ENCODE measurements around the gene MSI2.

MSI2 gene

DNA sequence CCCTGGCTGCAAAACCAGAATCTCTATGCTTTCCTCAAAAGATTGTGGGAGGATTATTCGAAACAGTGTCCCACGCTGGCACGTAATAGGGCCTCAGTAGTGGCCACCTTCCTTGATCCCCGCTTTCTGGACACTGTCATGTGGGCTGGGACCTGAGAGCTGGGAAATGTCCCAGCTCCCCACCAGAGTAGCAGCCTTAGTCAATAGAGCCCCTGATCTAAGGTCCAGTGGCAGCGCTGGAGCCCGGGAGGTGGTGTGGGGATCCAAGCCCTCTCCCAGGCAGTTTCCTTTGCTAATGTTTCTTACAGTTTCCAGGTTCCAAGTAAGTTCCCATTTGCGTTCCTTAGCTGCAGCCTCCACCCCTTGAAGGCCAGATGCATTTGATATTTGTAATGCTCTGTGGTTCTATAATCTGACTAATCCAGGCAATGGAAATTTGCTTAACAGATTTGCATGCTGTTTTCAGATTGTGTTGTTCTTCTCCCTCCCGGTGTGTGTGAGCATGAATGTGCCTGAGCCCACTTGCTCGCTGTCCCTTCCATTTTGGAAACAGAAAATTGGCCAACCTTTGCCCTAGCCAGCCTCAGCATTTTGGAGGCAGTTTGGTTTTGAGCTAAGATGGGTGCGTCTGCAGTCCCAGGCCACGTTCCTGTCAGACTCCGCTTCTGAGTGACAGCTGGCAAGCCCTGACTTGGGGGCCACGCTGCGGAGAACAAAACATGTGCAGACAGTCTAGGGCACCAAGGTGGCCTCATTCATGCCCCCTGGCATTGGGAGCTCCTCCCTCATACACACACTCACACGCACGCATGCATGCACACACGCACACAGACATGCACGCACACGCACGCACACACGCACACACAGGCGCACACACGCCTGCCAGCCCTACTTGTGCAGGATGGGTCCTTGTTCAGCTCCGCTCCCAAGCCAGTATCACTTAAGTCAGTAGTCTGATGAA, 419.4 kb downstream of the MSI2 start:
- WGBS, 2 donors (ENCODE audit: extremely low coverage in 2 of 2, insufficient read length in 2 of 2, insufficient replicate concordance in 1 of 2), result no CpG with 5 or more reads among the region's 24 CpGs
- no peak for DNase-seq (ENCODE audit: low spot score)
- no peak overlapping the region for H4K91ac ChIP-seq (ENCODE audit: low read depth, low read length, poor library complexity)

DNA sequence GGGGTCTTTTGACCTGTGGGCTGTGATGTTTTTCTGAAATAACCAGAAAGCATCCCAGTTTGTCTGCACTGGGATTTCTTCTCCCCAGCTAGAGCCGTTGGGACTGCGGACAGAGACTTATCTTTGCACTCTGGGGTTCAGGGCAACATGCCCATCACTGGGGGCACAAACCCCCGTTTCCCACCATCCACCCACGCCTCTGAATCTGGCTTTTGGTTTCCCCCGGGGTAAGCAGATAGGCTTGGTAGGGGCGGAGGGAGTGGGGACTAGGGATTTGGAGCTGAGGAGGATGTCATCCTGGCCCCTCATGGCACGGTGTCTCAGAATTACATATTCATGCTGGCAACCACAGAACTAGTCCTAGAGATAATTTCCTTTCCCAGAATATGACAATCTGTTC, 420.2 kb downstream of the MSI2 start:
- H3K4me1 ChIP-seq (ENCODE audit: control insufficient read depth in 2 of 2, insufficient read depth in 1 of 2, low read depth in 1 of 2, low read length in 2 of 2), result peaks cover 3 to 4% of the 10 kb centered on the region in 2 donors
- peaks cover 7 to 56% of the 10 kb centered on the region in 2 donors for H3K36me3 ChIP-seq (replicated peaks in 1 of 2; ENCODE audit: control insufficient read depth in 2 of 2, insufficient read depth in 2 of 2, low read length in 2 of 2)
- no peak overlapping the region for H3K9ac ChIP-seq (ENCODE audit: low read depth, low read length, poor library complexity)
- no peak overlapping the region for H3K18ac ChIP-seq (ENCODE audit: low read length)
- H3K14ac ChIP-seq (ENCODE audit: low read length), result no peak overlapping the region
- no CpG with 5 or more reads among the region's 7 CpGs for WGBS, 2 donors (ENCODE audit: extremely low coverage in 2 of 2, insufficient read length in 2 of 2, insufficient replicate concordance in 1 of 2)
- H3K9me3 ChIP-seq (replicated peaks in 1 of 2; ENCODE audit: control insufficient read depth in 2 of 2, insufficient read depth in 1 of 2, low read depth in 1 of 2, low read length in 2 of 2), result no peaks in the 10 kb centered on the region
- no peaks in the 10 kb centered on the region for H3K79me1 ChIP-seq (ENCODE audit: low read depth, low read length)
- H2BK120ac ChIP-seq (ENCODE audit: low read depth, low read length), result no peak overlapping the region
- no peak overlapping the region for H4K8ac ChIP-seq (ENCODE audit: low read depth, low read length)
- DNase-seq (ENCODE audit: low spot score), result no peak
- no peak overlapping the region for H2AFZ ChIP-seq (ENCODE audit: low read length)
- no peak overlapping the region for H3K27ac ChIP-seq (replicated peaks; ENCODE audit: low read length)
- no peaks in the 10 kb centered on the region for H3K27me3 ChIP-seq (ENCODE audit: control insufficient read depth in 3 of 3, insufficient read depth in 3 of 3, low read depth in 1 of 3, low read length in 3 of 3)
- H3K23ac ChIP-seq (ENCODE audit: low read depth, low read length, poor library complexity), result no peak overlapping the region
- no peak overlapping the region for H2BK15ac ChIP-seq (ENCODE audit: low read length)
- H2BK12ac ChIP-seq (ENCODE audit: low read length), result no peak overlapping the region
- H4K91ac ChIP-seq (ENCODE audit: low read depth, low read length, poor library complexity), result no peak overlapping the region
- no peak overlapping the region for H3K4ac ChIP-seq (ENCODE audit: low read length)
- H3K4me3 ChIP-seq (ENCODE audit: low read length in 2 of 2), result no peak overlapping the region
- H2AK5ac ChIP-seq (ENCODE audit: low read depth, low read length), result no peak overlapping the region
- no peak overlapping the region for H3K4me2 ChIP-seq (ENCODE audit: insufficient read depth, low read length, poor library complexity, severe bottlenecking)
- no peak overlapping the region for H2BK5ac ChIP-seq (ENCODE audit: low read length)

More for the DNA sequence above, 419.4 kb downstream of the MSI2 start:
- Histone ChIP-seq H2BK12ac (ENCODE audit: low read length) (no peak overlapping the region), H3K14ac (ENCODE audit: low read length) (peak overlapping the region; percentile 59), H3K23ac (ENCODE audit: low read depth, low read length, poor library complexity) (peak overlapping the region; percentile 81), H4K8ac (ENCODE audit: low read depth, low read length) (no peak overlapping the region), H3K4me3 (ENCODE audit: low read length in 2 of 2) (peak overlapping the region in 1 of 2 donors; percentile 60), H3K18ac (ENCODE audit: low read length) (peak overlapping the region; percentile 7), H3K79me1 (ENCODE audit: low read depth, low read length) (no peaks in the 10 kb centered on the region), H2AFZ (ENCODE audit: low read length) (no peak overlapping the region), H2BK5ac (ENCODE audit: low read length) (peak overlapping the region; percentile 8), H3K4me1 (ENCODE audit: control insufficient read depth in 2 of 2, insufficient read depth in 1 of 2, low read depth in 1 of 2, low read length in 2 of 2) (peaks cover 4 to 5% of the 10 kb centered on the region in 2 donors), H2BK120ac (ENCODE audit: low read depth, low read length) (no peak overlapping the region), H2BK15ac (ENCODE audit: low read length) (no peak overlapping the region), H3K9me3 (replicated peaks in 1 of 2; ENCODE audit: control insufficient read depth in 2 of 2, insufficient read depth in 1 of 2, low read depth in 1 of 2, low read length in 2 of 2) (no peaks in the 10 kb centered on the region), H3K36me3 (replicated peaks in 1 of 2; ENCODE audit: control insufficient read depth in 2 of 2, insufficient read depth in 2 of 2, low read length in 2 of 2) (peaks cover 7 to 56% of the 10 kb centered on the region in 2 donors), H3K4ac (ENCODE audit: low read length) (peak overlapping the region; percentile 46), H3K27me3 (ENCODE audit: control insufficient read depth in 3 of 3, insufficient read depth in 3 of 3, low read depth in 1 of 3, low read length in 3 of 3) (no peaks in the 10 kb centered on the region), H3K4me2 (ENCODE audit: insufficient read depth, low read length, poor library complexity, severe bottlenecking) (no peak overlapping the region), H3K27ac (replicated peaks; ENCODE audit: low read length) (no peak overlapping the region), H3K9ac (ENCODE audit: low read depth, low read length, poor library complexity) (no peak overlapping the region), H2AK5ac (ENCODE audit: low read depth, low read length) (no peak overlapping the region)

DNA sequence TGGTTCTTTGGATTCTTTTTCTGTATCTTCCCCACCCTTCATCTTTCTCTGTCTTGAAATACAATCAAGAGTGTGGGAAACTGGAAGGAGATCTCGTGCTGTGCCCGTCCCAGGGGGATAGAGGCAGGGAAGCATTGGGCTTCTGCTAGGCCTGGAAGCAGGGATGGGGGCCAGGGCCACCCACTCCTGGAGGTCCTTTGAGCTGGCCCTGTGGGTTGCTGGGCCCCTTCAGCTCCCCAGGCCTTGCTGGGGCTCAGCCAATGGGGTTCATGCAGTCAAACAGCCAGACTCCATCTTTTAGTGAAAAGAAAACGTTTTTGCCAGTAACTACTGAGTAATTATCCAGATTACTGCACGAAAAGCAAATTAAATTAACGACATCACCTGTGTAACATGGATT, 421.0 kb downstream of the MSI2 start:
- no peak overlapping the region for H3K9ac ChIP-seq (ENCODE audit: low read depth, low read length, poor library complexity)
- H2BK12ac ChIP-seq (ENCODE audit: low read length), result no peak overlapping the region
- peaks cover 7 to 53% of the 10 kb centered on the region in 2 donors for H3K36me3 ChIP-seq (replicated peaks in 1 of 2; ENCODE audit: control insufficient read depth in 2 of 2, insufficient read depth in 2 of 2, low read length in 2 of 2)
- H3K4me2 ChIP-seq (ENCODE audit: insufficient read depth, low read length, poor library complexity, severe bottlenecking), result no peak overlapping the region
- no peak overlapping the region for H2BK5ac ChIP-seq (ENCODE audit: low read length)
- no peak for DNase-seq (ENCODE audit: low spot score)
- H3K27me3 ChIP-seq (ENCODE audit: control insufficient read depth in 3 of 3, insufficient read depth in 3 of 3, low read depth in 1 of 3, low read length in 3 of 3), result no peaks in the 10 kb centered on the region
- H2AK5ac ChIP-seq (ENCODE audit: low read depth, low read length), result no peak overlapping the region
- WGBS, 2 donors (ENCODE audit: extremely low coverage in 2 of 2, insufficient read length in 2 of 2, insufficient replicate concordance in 1 of 2), result no CpG with 5 or more reads among the region's 5 CpGs
- H3K4me1 ChIP-seq (ENCODE audit: control insufficient read depth in 2 of 2, insufficient read depth in 1 of 2, low read depth in 1 of 2, low read length in 2 of 2), result peaks cover 0 to 2% of the 10 kb centered on the region in 2 donors
- no peak overlapping the region for H3K27ac ChIP-seq (replicated peaks; ENCODE audit: low read length)
- H3K23ac ChIP-seq (ENCODE audit: low read depth, low read length, poor library complexity), result no peak overlapping the region
- no peak overlapping the region for H3K18ac ChIP-seq (ENCODE audit: low read length)
- no peak overlapping the region for H2BK120ac ChIP-seq (ENCODE audit: low read depth, low read length)
- H3K79me1 ChIP-seq (ENCODE audit: low read depth, low read length), result no peaks in the 10 kb centered on the region
- H4K91ac ChIP-seq (ENCODE audit: low read depth, low read length, poor library complexity), result no peak overlapping the region
- H3K9me3 ChIP-seq (replicated peaks in 1 of 2; ENCODE audit: control insufficient read depth in 2 of 2, insufficient read depth in 1 of 2, low read depth in 1 of 2, low read length in 2 of 2), result no peaks in the 10 kb centered on the region
- H3K4me3 ChIP-seq (ENCODE audit: low read length in 2 of 2), result no peak overlapping the region
- no peak overlapping the region for H2AFZ ChIP-seq (ENCODE audit: low read length)
- H4K8ac ChIP-seq (ENCODE audit: low read depth, low read length), result no peak overlapping the region
- H3K14ac ChIP-seq (ENCODE audit: low read length), result no peak overlapping the region
- H3K4ac ChIP-seq (ENCODE audit: low read length), result no peak overlapping the region
- H2BK15ac ChIP-seq (ENCODE audit: low read length), result no peak overlapping the region

DNA sequence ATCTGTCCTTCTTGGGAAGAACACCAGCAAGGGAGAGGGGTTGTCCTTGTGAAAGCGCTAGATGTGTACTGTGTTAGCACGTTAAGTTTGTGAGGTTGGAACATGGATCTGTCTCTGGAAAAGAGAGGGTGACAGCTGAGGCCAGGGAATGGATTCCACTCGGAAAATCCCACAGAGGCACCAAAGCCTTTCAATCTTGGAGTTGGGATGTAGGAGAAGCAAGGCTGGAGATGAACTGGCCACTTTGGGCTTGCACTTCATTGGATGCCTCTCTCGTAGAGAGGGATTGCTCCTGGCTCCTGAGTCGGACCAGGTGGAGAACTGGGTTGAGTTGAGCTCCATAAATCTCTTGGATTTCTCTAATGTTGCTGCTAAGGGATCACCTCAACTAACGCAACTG, 421.5 kb downstream of the MSI2 start:
- H3K36me3 ChIP-seq (replicated peaks in 1 of 2; ENCODE audit: control insufficient read depth in 2 of 2, insufficient read depth in 2 of 2, low read length in 2 of 2), result peaks cover 10 to 56% of the 10 kb centered on the region in 2 donors

More for the DNA sequence above, 421.5 kb downstream of the MSI2 start:
- Histone ChIP-seq H3K9me3 (replicated peaks in 1 of 2; ENCODE audit: control insufficient read depth in 2 of 2, insufficient read depth in 1 of 2, low read depth in 1 of 2, low read length in 2 of 2) (no peaks in the 10 kb centered on the region), H2BK5ac (ENCODE audit: low read length) (no peak overlapping the region), H3K23ac (ENCODE audit: low read depth, low read length, poor library complexity) (no peak overlapping the region), H3K79me1 (ENCODE audit: low read depth, low read length) (no peaks in the 10 kb centered on the region), H2BK12ac (ENCODE audit: low read length) (no peak overlapping the region), H3K4me2 (ENCODE audit: insufficient read depth, low read length, poor library complexity, severe bottlenecking) (no peak overlapping the region), H3K27me3 (ENCODE audit: control insufficient read depth in 3 of 3, insufficient read depth in 3 of 3, low read depth in 1 of 3, low read length in 3 of 3) (no peaks in the 10 kb centered on the region), H3K9ac (ENCODE audit: low read depth, low read length, poor library complexity) (no peak overlapping the region), H4K91ac (ENCODE audit: low read depth, low read length, poor library complexity) (no peak overlapping the region), H2AFZ (ENCODE audit: low read length) (no peak overlapping the region), H3K4ac (ENCODE audit: low read length) (no peak overlapping the region), H2BK120ac (ENCODE audit: low read depth, low read length) (no peak overlapping the region), H2AK5ac (ENCODE audit: low read depth, low read length) (no peak overlapping the region), H3K18ac (ENCODE audit: low read length) (no peak overlapping the region), H3K4me3 (ENCODE audit: low read length in 2 of 2) (no peak overlapping the region), H3K27ac (replicated peaks; ENCODE audit: low read length) (no peak overlapping the region), H3K4me1 (ENCODE audit: control insufficient read depth in 2 of 2, insufficient read depth in 1 of 2, low read depth in 1 of 2, low read length in 2 of 2) (peaks cover 0 to 2% of the 10 kb centered on the region in 2 donors), H3K14ac (ENCODE audit: low read length) (no peak overlapping the region), H4K8ac (ENCODE audit: low read depth, low read length) (no peak overlapping the region), H2BK15ac (ENCODE audit: low read length) (no peak overlapping the region)
- no CpG with 5 or more reads among the region's 6 CpGs for WGBS, 2 donors (ENCODE audit: extremely low coverage in 2 of 2, insufficient read length in 2 of 2, insufficient replicate concordance in 1 of 2)
- no peak for DNase-seq (ENCODE audit: low spot score)

Measured in neuronal stem cell (in vitro differentiated cells).